Liver (tissue), 9 donors: ENCODE results near the gene TMEM123. TPM values are rescaled to one million over a fixed set of nuclear protein-coding genes. Genes with fewer than 3 reads are reported as not detected.

Source experiments
- DNase-seq: peaks from one replicate; pipeline ENCODE4 v3.0.0-alpha.2; 2017; ENCODE audit warnings: low spot score
- H3K27ac ChIP-seq, 2 donors: one replicate each; pipeline ENCODE4 v1.7.0; 2013; ENCODE audit warnings: inconsistent platforms in 2 of 2, low read length in 2 of 2, control low read depth in 1 of 2, low read depth in 1 of 2, mild to moderate bottlenecking in 1 of 2
- H3K27me3 ChIP-seq, 4 donors: one replicate each; pipeline versions ENCODE4 v1.6.1 to v1.7.0; 2013; ENCODE audit warnings: low read length in 3 of 4, inconsistent platforms in 1 of 4, mild to moderate bottlenecking in 1 of 4, moderate library complexity in 1 of 4; ENCODE audit not compliant: control insufficient read depth in 4 of 4, insufficient read depth in 4 of 4
- H3K36me3 ChIP-seq, 4 donors: one replicate each; pipeline versions ENCODE4 v1.6.1 to v1.7.0; 2013; ENCODE audit warnings: low read length in 3 of 4, mild to moderate bottlenecking in 3 of 4, low read depth in 1 of 4, moderate library complexity in 1 of 4; ENCODE audit not compliant: control insufficient read depth in 4 of 4, insufficient read depth in 3 of 4
- H3K4me1 ChIP-seq, 4 donors: one replicate each; pipeline versions ENCODE4 v1.6.1 to v1.7.0; 2013; ENCODE audit warnings: low read length in 3 of 4, mild to moderate bottlenecking in 3 of 4, moderate library complexity in 1 of 4; ENCODE audit not compliant: control insufficient read depth in 4 of 4, insufficient read depth in 4 of 4
- H3K4me3 ChIP-seq, 3 donors: one replicate each; pipeline versions ENCODE4 v1.6.1 to v1.7.0; 2013; ENCODE audit warnings: low read length in 3 of 3, control low read depth in 1 of 3, low read depth in 1 of 3, mild to moderate bottlenecking in 1 of 3
- H3K9ac ChIP-seq, 2 donors: one replicate each; pipeline ENCODE4 v1.7.0; 2013; ENCODE audit warnings: low read length in 2 of 2, mild to moderate bottlenecking in 2 of 2, moderate library complexity in 2 of 2, control low read depth in 1 of 2, low read depth in 1 of 2
- H3K9me3 ChIP-seq, 4 donors: one replicate each; pipeline versions ENCODE4 v1.6.1 to v1.7.0; 2013; ENCODE audit warnings: low read length in 3 of 4; ENCODE audit not compliant: control insufficient read depth in 4 of 4
- FOXA2 ChIP-seq: IDR thresholded peaks from 2 replicates; pipeline ENCODE4 v1.6.1; 2016; ENCODE audit warnings: antibody characterized with exemption
- GABPA ChIP-seq, 2 donors: IDR thresholded peaks in 1 of 2; conservative IDR thresholded peaks in 1 of 2; 2 replicates each; pipeline ENCODE4 v1.6.1; 2016; ENCODE audit warnings: antibody characterized with exemption in 2 of 2, mild to moderate bottlenecking in 1 of 2, moderate library complexity in 1 of 2
- HNF4A ChIP-seq, 2 donors: conservative IDR thresholded peaks; 2 replicates each; pipeline ENCODE4 v1.6.1; 2016; ENCODE audit warnings: antibody characterized with exemption in 2 of 2, mild to moderate bottlenecking in 2 of 2
- HNF4G ChIP-seq: IDR thresholded peaks from 2 replicates; pipeline ENCODE4 v1.6.1; 2016; ENCODE audit warnings: antibody characterized with exemption
- JUND ChIP-seq, 2 donors: IDR thresholded peaks; 2 replicates each; pipeline ENCODE4 v1.6.1; 2016; ENCODE audit warnings: antibody characterized with exemption in 2 of 2
- NR2F2 ChIP-seq: IDR thresholded peaks from 2 replicates; pipeline ENCODE4 v1.6.1; 2016; ENCODE audit warnings: antibody characterized with exemption
- RAD21 ChIP-seq, 2 donors: IDR thresholded peaks; 2 replicates each; pipeline ENCODE4 v1.6.1; 2016; ENCODE audit warnings: antibody characterized with exemption in 2 of 2, mild to moderate bottlenecking in 2 of 2
- RXRA ChIP-seq, 2 donors: IDR thresholded peaks; 2 replicates each; pipeline ENCODE4 v1.6.1; 2017 to 2018; ENCODE audit warnings: antibody characterized with exemption in 2 of 2, mild to moderate bottlenecking in 1 of 2
- TAF1 ChIP-seq: conservative IDR thresholded peaks from 2 replicates; pipeline ENCODE4 v1.6.1; 2016; ENCODE audit warnings: antibody characterized with exemption, mild to moderate bottlenecking
- YY1 ChIP-seq: IDR thresholded peaks from 2 replicates; pipeline ENCODE4 v1.6.1; 2016; ENCODE audit warnings: antibody characterized with exemption, mild to moderate bottlenecking
- WGBS: extraction: QIAGEN DNeasy Blood & Tissue Kit; methylation state at CpG from one replicate; pipeline ENCODE4 v1.1.7; 2013; 5-methylcytosine and 5-hydroxymethylcytosine counted together
- polyA plus RNA-seq, 2 donors: library from polyadenylated mRNA; stranded (reverse) in 1 of 2; unstranded in 1 of 2; fragments of 200-250 nt in 1 of 2; fragments of >200 nt in 1 of 2; fragmentation: Nextera tagmentation in 1 of 2; extraction: Ambion mirVana in 1 of 2; gene quantifications; one replicate each; pipeline versions ENCODE4 v1.2.1 to v1.2.3, GENCODE V29; 2013 to 2015
- total RNA-seq, 2 donors: library from RNA; depleted of rRNA; stranded (reverse); fragments of >200 nt; gene quantifications; one replicate each; pipeline ENCODE4 v1.2.3, GENCODE V29; 2014
- TF ChIP-seq, protein P1 (sequence below): IDR thresholded peaks from 2 replicates; pipeline ENCODE4 v1.6.1; 2016; ENCODE audit warnings: antibody characterized with exemption, mild to moderate bottlenecking
- TF ChIP-seq, protein P2 (sequence below): IDR thresholded peaks from 2 replicates; pipeline ENCODE4 v1.6.1; 2016; ENCODE audit warnings: antibody characterized with exemption
- TF ChIP-seq, protein P3 (sequence below): IDR thresholded peaks from 2 replicates; pipeline ENCODE4 v1.6.1; 2016; ENCODE audit warnings: antibody characterized with exemption
- TF ChIP-seq, protein P4 (sequence below): fragments of 150-350 bp; IDR thresholded peaks from 2 replicates; pipeline ENCODE4 v1.5.1; 2017; ENCODE audit warnings: improper control_type of control experiment, low read depth, low read length; ENCODE audit not compliant: missing input control
- TF ChIP-seq, protein P5 (sequence below): IDR thresholded peaks from 2 replicates; pipeline ENCODE4 v1.6.1; 2016; ENCODE audit warnings: antibody characterized with exemption
- donor health status: healthy.
- donor health status: healthy.
- donor health status: healthy.
- donor health status: healthy.
- donor health status: healthy.

Gene TMEM123
- total and polyA plus RNA-seq, 4 donors: 101 to 140 (median 107) TPM

DNA sequence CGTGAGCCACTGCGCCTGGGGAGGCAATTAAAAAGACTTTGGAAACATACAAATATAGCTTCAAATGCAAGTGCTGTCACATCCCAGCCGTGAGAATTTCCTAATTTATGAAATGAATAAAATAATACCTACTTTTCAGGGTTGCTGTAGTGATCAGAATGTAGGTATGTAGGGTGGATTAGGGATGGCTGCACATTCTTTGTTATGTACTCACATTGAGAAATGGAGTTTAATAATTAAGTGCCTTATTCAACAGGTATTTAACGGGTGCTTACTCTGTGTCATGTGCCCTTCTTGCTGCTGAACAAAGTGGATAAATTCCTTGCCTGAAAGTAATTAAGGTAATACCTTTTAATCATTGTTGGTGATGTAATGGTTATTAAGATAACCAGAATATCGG lies 41.0 kb upstream of the TMEM123 start (continued):
- TF ChIP-seq, protein P1, sequence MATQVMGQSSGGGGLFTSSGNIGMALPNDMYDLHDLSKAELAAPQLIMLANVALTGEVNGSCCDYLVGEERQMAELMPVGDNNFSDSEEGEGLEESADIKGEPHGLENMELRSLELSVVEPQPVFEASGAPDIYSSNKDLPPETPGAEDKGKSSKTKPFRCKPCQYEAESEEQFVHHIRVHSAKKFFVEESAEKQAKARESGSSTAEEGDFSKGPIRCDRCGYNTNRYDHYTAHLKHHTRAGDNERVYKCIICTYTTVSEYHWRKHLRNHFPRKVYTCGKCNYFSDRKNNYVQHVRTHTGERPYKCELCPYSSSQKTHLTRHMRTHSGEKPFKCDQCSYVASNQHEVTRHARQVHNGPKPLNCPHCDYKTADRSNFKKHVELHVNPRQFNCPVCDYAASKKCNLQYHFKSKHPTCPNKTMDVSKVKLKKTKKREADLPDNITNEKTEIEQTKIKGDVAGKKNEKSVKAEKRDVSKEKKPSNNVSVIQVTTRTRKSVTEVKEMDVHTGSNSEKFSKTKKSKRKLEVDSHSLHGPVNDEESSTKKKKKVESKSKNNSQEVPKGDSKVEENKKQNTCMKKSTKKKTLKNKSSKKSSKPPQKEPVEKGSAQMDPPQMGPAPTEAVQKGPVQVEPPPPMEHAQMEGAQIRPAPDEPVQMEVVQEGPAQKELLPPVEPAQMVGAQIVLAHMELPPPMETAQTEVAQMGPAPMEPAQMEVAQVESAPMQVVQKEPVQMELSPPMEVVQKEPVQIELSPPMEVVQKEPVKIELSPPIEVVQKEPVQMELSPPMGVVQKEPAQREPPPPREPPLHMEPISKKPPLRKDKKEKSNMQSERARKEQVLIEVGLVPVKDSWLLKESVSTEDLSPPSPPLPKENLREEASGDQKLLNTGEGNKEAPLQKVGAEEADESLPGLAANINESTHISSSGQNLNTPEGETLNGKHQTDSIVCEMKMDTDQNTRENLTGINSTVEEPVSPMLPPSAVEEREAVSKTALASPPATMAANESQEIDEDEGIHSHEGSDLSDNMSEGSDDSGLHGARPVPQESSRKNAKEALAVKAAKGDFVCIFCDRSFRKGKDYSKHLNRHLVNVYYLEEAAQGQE: no peak
- TF ChIP-seq, protein P2, sequence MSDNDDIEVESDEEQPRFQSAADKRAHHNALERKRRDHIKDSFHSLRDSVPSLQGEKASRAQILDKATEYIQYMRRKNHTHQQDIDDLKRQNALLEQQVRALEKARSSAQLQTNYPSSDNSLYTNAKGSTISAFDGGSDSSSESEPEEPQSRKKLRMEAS: no peak
- TF ChIP-seq JUND (IDR thresholded peaks at IDR 0.05): no peak
- no peak for TF ChIP-seq HNF4A (conservative IDR thresholded peaks at IDR 0.05)
- no peak for TF ChIP-seq TAF1
- no peak for TF ChIP-seq GABPA (IDR thresholded peaks at IDR 0.05 in 1 of 2, conservative IDR thresholded peaks at IDR 0.05 in 1 of 2)

DNA sequence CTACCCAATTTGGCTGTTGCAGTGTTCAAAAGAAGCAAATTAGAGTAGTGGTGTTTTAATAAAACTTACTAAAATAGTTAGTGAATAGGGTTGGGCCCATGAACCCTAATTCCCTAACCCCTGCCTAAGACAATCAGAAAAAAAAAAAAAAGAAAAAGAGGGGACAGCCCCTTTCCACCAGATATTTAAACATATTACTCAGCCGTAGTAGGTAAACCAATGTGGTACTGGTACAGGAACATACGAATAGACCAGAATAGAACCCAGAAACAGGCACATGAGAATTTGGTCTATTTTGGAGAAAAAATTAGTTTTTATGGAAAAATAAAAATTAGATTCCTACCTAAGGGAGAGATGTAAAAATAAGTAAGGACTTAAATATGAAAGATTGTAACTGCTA lies 39.4 kb upstream of the TMEM123 start:
- Histone ChIP-seq H3K27me3 (no peaks in the 10 kb centered on the region), H3K9me3 (no peaks in the 10 kb centered on the region), H3K4me1 (peaks cover 0 to 19% (median 12%) of the 10 kb centered on the region in 4 donors), H3K9ac (no peak overlapping the region), H3K4me3 (no peak overlapping the region), H3K36me3 (no peaks in the 10 kb centered on the region), H3K27ac (no peak overlapping the region)
- WGBS: 93% methylated on average over 2 of the region's 2 CpGs
- TF ChIP-seq GABPA (IDR thresholded peaks at IDR 0.05 in 1 of 2, conservative IDR thresholded peaks at IDR 0.05 in 1 of 2): no peak
- TF ChIP-seq FOXA2: no peak
- TF ChIP-seq, protein P3, sequence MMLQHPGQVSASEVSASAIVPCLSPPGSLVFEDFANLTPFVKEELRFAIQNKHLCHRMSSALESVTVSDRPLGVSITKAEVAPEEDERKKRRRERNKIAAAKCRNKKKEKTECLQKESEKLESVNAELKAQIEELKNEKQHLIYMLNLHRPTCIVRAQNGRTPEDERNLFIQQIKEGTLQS: no peak
- no peak for TF ChIP-seq RAD21 (IDR thresholded peaks at IDR 0.05)
- TF ChIP-seq HNF4A (conservative IDR thresholded peaks at IDR 0.05): no peak
- TF ChIP-seq YY1: no peak
- TF ChIP-seq JUND (IDR thresholded peaks at IDR 0.05): no peak
- no peak for TF ChIP-seq HNF4G
- TF ChIP-seq, protein P4, sequence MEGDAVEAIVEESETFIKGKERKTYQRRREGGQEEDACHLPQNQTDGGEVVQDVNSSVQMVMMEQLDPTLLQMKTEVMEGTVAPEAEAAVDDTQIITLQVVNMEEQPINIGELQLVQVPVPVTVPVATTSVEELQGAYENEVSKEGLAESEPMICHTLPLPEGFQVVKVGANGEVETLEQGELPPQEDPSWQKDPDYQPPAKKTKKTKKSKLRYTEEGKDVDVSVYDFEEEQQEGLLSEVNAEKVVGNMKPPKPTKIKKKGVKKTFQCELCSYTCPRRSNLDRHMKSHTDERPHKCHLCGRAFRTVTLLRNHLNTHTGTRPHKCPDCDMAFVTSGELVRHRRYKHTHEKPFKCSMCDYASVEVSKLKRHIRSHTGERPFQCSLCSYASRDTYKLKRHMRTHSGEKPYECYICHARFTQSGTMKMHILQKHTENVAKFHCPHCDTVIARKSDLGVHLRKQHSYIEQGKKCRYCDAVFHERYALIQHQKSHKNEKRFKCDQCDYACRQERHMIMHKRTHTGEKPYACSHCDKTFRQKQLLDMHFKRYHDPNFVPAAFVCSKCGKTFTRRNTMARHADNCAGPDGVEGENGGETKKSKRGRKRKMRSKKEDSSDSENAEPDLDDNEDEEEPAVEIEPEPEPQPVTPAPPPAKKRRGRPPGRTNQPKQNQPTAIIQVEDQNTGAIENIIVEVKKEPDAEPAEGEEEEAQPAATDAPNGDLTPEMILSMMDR: no peak
- TF ChIP-seq RXRA (IDR thresholded peaks at IDR 0.05): no peak
- TF ChIP-seq, protein P5, sequence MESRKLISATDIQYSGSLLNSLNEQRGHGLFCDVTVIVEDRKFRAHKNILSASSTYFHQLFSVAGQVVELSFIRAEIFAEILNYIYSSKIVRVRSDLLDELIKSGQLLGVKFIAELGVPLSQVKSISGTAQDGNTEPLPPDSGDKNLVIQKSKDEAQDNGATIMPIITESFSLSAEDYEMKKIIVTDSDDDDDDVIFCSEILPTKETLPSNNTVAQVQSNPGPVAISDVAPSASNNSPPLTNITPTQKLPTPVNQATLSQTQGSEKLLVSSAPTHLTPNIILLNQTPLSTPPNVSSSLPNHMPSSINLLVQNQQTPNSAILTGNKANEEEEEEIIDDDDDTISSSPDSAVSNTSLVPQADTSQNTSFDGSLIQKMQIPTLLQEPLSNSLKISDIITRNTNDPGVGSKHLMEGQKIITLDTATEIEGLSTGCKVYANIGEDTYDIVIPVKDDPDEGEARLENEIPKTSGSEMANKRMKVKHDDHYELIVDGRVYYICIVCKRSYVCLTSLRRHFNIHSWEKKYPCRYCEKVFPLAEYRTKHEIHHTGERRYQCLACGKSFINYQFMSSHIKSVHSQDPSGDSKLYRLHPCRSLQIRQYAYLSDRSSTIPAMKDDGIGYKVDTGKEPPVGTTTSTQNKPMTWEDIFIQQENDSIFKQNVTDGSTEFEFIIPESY: no peak
- TF ChIP-seq NR2F2: no peak
- DNase-seq: no peak
